ENCODE measurements around the gene BACE1. TPM values are rescaled to one million over a fixed set of nuclear protein-coding genes. Genes with fewer than 3 reads are reported as not detected.

The BACE1 gene
- total and polyA plus RNA-seq, 2 of the 13 experiments (the other 11 are each of a cell fraction or from before 2014, with no cell fraction given) = 7.5 to 17.9 TPM

DNA sequence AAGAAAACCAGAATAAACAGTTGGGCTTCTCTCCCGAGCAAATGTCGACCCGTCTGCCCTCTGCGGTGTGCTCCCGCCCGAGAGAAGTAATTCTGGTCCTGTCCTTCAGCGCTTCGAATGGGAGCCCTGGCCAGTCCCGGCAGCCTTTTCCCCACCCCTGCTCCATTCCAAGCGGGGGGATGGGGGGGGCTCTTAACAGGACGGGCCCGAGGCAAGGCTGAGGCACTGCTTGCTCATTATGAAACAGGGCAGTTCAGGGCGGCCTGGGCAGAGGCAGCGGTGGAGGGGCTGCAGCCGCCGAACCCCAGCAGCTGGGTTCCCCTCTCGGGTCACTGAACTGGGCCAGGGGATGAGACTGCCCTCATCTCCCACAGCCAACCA is 15.8 kb downstream of the BACE1 start (continued):
- TF ChIP-seq, protein P1, sequence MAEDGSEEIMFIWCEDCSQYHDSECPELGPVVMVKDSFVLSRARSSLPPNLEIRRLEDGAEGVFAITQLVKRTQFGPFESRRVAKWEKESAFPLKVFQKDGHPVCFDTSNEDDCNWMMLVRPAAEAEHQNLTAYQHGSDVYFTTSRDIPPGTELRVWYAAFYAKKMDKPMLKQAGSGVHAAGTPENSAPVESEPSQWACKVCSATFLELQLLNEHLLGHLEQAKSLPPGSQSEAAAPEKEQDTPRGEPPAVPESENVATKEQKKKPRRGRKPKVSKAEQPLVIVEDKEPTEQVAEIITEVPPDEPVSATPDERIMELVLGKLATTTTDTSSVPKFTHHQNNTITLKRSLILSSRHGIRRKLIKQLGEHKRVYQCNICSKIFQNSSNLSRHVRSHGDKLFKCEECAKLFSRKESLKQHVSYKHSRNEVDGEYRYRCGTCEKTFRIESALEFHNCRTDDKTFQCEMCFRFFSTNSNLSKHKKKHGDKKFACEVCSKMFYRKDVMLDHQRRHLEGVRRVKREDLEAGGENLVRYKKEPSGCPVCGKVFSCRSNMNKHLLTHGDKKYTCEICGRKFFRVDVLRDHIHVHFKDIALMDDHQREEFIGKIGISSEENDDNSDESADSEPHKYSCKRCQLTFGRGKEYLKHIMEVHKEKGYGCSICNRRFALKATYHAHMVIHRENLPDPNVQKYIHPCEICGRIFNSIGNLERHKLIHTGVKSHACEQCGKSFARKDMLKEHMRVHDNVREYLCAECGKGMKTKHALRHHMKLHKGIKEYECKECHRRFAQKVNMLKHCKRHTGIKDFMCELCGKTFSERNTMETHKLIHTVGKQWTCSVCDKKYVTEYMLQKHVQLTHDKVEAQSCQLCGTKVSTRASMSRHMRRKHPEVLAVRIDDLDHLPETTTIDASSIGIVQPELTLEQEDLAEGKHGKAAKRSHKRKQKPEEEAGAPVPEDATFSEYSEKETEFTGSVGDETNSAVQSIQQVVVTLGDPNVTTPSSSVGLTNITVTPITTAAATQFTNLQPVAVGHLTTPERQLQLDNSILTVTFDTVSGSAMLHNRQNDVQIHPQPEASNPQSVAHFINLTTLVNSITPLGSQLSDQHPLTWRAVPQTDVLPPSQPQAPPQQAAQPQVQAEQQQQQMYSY (CRISPR knock-in tag; IDR thresholded peaks at IDR 0.05) = 0 out of 2 replicates have a peak, but pooled peaks have one; percentile 14
- TF ChIP-seq SALL2 (CRISPR knock-in tag; IDR thresholded peaks at IDR 0.05) = no peak
- no peak for TF ChIP-seq CHCHD3 (CRISPR knock-in tag; IDR thresholded peaks at IDR 0.05)
- TF ChIP-seq, protein P2, sequence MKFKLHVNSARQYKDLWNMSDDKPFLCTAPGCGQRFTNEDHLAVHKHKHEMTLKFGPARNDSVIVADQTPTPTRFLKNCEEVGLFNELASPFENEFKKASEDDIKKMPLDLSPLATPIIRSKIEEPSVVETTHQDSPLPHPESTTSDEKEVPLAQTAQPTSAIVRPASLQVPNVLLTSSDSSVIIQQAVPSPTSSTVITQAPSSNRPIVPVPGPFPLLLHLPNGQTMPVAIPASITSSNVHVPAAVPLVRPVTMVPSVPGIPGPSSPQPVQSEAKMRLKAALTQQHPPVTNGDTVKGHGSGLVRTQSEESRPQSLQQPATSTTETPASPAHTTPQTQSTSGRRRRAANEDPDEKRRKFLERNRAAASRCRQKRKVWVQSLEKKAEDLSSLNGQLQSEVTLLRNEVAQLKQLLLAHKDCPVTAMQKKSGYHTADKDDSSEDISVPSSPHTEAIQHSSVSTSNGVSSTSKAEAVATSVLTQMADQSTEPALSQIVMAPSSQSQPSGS (CRISPR knock-in tag; IDR thresholded peaks at IDR 0.05) = no peak
- no peak for TF ChIP-seq HBP1 (CRISPR knock-in tag; IDR thresholded peaks at IDR 0.05; ENCODE audit: low read depth)
- TF ChIP-seq JARID2 (CRISPR knock-in tag; IDR thresholded peaks at IDR 0.05; ENCODE audit: insufficient replicate concordance) = no peak
- TF ChIP-seq EEA1 (CRISPR knock-in tag; IDR thresholded peaks at IDR 0.05; ENCODE audit: borderline replicate concordance) = no peak
- no peak for TF ChIP-seq MED13 (CRISPR knock-in tag; IDR thresholded peaks at IDR 0.05)
- no peak for TF ChIP-seq PHF8 (CRISPR knock-in tag; IDR thresholded peaks at IDR 0.05)
- TF ChIP-seq ZNF543 (CRISPR knock-in tag; IDR thresholded peaks at IDR 0.05) = no peak
- TF ChIP-seq PBX3 (CRISPR knock-in tag; IDR thresholded peaks at IDR 0.05; ENCODE audit: borderline replicate concordance) = no peak
- TF ChIP-seq PLSCR1 (CRISPR knock-in tag; IDR thresholded peaks at IDR 0.05; ENCODE audit: borderline replicate concordance) = no peak
- no peak for TF ChIP-seq KMT2A (CRISPR knock-in tag; IDR thresholded peaks at IDR 0.05)
- TF ChIP-seq U2AF1 (optimal IDR thresholded peaks at IDR 0.05; ENCODE audit: low read depth, low read length) = no peak
- TF ChIP-seq ZNF343 (CRISPR knock-in tag; IDR thresholded peaks at IDR 0.05) = no peak
- peak; percentile 25; the same call in 1 of the 2 replicates for TF ChIP-seq POLR2G (IDR thresholded peaks at IDR 0.05; ENCODE audit: low read depth, low read length)
- no peak for TF ChIP-seq ZNF224 (CRISPR knock-in tag; IDR thresholded peaks at IDR 0.05)
- TF ChIP-seq, protein P3, sequence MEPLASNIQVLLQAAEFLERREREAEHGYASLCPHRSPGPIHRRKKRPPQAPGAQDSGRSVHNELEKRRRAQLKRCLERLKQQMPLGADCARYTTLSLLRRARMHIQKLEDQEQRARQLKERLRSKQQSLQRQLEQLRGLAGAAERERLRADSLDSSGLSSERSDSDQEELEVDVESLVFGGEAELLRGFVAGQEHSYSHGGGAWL (CRISPR knock-in tag; IDR thresholded peaks at IDR 0.05) = 0 out of 2 replicates have a peak, but pooled peaks have one; percentile 31
- TF ChIP-seq HNRNPLL (IDR thresholded peaks at IDR 0.05; ENCODE audit: low read depth, low read length, poor library complexity, severe bottlenecking) = peak; percentile 36
- TF ChIP-seq ZNF260 (CRISPR knock-in tag; IDR thresholded peaks at IDR 0.05; ENCODE audit: borderline replicate concordance, low read depth) = no peak
- no peak for TF ChIP-seq KAT7 (CRISPR knock-in tag; IDR thresholded peaks at IDR 0.05; ENCODE audit: borderline replicate concordance)
